Measurements from ENCODE around the gene CDH13.
"Not testable (repeated sequence)": the region's sequence is repeated elsewhere in the genome, so short reads cannot be mapped to it uniquely, and the experiment has no call there.

Gene CDH13

DNA sequence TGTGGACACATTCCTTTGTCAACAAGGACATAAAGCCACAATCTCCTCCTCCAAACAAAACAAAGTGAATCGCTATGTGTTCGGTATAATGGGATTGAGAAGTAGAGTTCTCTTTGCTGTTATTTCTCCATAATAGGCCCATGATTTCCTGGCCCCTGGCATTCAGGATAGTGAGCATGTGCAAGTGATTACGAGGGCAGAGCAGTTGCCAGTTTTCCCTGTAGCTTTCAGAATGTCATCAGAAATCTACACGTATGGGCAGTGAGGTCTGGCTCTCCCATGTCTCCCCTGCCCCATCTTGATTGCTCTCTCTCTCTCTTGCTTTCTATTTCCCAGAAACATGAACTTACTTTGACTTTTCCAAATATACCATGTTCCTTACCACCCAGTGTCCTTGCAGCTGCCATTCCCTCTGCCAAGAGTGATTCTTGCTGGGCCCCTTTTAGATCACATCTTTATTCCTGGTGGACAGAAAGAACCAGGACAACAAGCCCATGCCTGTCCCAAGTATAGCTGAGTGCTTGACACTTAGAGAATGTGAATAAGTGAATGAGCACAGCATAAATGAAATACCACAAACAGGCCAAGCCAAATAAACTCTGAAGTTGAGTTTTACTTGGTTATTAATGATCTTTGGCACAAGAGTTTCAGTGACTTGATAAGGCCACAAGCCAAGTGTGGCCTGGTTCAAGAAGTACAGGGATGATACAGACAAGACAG is 273.1 kb downstream of the CDH13 start:
- DNase-seq: no peak

DNA sequence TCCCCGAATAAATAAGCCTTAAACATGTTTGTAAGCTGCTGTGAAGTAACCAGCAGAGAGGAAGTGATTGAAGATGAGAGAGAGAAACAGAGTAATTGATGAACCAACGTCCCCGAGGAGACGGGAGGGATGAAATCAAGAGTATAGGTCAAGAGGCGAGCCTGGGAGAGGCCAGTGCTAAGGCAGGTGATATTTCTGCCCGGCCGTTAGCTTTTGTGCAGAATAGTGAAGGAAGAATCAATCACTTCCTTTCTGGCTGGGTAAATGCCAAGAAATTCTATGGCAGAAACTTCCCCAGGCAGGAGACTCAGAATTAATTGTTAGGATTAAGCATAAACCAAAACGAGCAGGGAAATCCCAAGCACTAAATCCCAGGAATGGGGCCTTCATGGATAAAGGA is 273.8 kb downstream of the CDH13 start:
- no peak for DNase-seq

DNA sequence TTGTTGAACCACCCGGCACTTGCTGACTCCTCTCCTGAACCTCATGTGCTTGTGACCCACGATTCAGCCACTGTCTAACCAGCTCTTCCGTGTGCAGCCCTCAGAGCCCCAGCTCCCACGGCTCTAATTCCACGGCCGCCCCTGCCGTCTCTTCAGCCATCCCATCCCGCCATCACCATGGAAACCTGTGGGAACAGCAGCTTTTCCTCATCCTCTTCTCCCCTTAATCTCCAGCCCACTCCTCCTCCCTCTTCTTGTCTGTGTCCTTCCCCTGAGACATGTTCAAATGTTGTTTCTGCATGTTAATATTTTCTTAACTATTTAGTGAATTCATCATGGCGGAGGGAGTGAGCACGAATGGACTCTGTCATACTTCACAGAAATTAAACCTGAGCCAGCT is 285.2 kb downstream of the CDH13 start:
- no peak for DNase-seq

DNA sequence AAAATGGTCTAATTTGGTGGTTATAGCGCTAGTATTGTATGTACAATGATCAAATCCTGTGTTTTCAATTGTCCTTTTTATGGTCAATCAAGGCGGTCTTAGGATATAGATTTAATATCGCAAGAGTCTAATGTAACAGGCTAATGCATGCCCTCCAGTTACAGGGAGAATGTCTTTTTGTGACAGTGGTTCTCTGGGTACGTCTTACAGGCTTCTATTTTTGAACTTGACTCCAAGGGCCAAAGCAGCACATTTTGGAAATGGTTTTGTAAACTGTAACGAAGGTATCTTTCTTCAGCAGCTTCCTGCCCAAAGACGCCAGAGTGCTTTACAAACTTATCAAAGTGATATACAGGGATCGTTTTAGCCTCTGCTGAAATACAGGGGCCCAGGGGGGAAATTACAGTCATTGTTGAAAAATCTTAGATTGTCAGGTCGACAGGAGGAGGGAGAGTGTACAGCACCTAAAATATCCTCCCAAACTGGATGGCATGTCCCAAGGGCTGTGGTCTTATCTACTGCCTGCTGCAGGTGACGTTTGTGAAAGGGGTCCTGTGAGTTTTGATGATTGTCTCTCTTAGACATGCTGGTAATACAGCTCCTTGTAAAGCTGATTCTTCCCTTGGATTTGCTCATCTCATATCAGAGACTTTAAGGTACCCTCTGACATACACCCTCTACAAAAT is 288.5 kb downstream of the CDH13 start:
- no peak for DNase-seq

DNA sequence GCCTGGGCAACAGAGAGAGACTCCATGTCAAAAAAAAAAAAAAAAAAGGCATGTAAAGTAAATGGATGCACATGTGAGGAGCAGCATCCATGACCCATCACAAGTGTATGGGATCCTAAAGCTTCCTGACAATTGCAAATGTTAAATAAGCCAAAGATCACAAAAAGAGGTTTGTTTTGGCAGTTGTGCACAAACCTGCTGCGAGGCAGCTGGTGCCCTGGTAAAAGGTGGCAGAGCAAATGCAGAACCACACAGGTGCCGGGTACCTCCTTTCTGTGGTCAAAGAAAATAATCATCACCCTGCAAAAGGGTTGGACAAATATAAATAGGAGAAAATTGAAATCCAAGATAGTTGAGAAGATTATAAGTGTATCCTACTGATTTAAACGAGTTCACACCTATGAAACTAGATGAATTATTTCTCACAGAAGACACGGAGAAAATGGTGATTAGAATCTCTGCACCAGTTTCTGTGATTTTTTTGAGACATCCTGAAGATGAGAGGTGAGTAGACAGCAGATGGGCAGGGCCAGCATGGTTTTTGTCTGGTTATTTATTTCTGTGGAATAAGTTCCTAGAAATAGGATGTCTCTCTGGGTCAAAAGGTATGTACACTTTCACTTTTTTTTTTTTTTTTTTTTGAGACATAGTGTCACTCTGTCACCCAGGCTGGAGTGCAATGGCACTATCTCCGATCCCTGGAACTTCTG is 291.3 kb downstream of the CDH13 start:
- DNase-seq: no peak

DNA sequence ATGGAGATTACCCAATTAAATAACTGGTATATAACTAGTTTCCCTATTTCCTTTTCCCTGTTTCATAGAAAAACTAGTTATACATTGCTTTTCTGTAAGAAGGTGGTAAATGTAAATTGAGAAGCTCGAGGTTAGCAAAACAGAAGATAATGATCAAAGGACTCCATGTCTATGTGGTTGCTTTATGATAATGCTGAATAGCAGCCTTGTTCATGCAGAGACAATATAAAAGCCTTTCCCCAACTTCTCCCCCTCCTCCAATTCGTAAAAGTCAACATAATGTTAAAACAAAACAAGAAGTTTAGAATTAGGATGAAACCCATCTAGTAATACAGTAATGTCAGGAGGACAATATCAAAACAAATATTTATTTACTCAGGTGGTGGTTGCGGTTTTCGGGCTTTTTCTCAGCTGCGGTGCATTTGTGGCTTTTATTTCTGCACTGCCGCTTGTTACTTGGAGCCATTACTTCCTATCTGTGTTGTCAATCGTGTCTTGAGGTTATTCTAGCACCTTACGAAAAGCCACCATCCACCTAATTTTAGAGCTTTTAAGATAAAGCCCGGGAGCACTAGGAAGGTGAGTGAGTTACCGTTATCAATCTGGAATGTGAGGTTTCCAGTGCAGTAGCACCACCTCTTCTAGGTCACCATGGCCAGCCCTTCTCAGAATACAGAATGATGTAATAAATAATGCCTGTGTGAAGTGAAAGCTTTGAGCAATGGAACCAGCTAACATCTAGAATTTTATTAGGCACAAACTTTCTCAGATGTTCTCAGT is 297.5 kb downstream of the CDH13 start:
- no peak for DNase-seq

DNA sequence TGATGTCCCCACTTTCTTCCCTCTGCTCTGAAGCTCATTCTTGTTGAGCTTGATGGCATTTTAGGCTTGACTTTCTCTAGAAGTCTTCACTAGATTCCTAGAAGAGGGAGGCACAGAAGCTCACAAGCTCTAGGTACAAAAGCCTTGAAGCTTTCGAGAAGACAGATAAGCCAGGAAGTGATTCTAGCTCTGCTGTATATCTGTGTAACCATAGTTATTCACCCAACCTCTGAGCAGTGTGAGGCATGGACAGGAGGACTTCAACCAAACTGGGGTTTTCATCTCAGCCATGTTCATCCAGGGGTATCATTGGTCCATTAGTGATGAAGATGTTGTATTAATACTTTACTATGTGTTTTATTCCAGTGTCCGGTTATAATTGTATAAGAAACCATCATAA is 299.7 kb downstream of the CDH13 start:
- DNase-seq: no peak

DNA sequence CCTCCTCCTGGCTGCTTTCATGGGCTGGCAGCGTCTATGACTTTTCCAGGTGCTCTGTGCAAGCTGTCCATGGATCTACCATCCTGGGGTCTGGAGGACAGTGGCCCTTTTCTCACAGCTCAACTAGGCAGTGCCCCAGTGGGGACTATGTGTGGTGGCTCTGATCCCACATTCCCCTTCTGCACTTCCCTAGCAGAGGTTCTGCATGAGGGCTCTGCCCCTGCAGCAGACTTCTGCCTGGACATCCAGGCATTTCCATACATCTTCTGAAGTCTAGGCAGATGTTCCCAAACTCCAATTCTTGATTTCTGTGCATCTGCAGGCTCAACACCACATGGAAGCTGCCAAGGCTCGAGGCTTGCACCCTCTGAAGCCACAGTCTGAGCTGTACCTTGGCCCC is 307.2 kb downstream of the CDH13 start:
- DNase-seq: not testable (repeated sequence)

DNA sequence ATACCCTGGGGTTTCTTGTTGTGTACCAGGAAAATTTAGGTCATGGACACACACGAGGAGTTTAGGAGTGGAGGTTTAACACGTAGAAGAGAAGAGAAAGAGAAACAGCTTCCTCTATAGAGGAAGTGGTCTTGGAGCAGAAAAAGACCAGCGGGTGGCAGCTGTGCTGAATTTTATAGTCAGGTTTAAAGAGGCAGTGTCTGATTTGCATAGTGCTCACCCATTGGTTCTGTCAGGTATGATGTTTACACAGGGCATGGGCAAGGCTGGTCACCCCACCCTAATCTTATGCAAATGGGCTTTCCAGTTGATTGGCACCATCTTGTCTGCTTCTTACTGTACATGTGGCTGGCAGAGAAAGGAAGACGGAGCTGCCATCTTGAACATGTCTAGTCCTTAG is 309.0 kb downstream of the CDH13 start:
- no peak for DNase-seq

DNA sequence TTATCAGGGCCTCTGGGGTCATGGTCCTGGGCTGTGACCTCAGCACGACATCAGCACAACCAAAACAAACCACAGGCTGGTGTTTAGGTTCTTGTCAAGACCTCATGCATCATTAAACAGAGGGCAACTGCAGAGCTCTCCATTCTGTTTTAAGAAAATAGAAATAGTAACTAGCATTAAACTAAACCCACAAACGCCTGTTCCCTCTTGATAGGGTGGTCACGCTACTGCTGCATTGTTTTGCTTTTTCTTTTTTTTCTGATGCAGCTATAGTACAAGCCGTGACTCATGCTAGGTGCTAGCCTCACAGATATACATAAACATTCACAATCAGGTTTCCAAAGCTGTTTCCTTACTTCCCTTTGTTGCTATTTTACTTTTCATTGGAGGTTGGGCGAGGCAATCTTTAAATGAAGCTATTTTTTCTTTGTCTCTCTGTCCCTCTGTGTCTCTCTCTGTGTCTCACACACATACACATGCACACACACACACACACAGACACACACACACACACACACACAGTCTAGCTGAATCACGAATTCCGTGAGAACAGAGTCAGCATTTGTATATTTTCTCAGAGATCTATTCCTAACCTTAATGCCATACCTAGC is 310.3 kb downstream of the CDH13 start:
- DNase-seq: no peak

DNA sequence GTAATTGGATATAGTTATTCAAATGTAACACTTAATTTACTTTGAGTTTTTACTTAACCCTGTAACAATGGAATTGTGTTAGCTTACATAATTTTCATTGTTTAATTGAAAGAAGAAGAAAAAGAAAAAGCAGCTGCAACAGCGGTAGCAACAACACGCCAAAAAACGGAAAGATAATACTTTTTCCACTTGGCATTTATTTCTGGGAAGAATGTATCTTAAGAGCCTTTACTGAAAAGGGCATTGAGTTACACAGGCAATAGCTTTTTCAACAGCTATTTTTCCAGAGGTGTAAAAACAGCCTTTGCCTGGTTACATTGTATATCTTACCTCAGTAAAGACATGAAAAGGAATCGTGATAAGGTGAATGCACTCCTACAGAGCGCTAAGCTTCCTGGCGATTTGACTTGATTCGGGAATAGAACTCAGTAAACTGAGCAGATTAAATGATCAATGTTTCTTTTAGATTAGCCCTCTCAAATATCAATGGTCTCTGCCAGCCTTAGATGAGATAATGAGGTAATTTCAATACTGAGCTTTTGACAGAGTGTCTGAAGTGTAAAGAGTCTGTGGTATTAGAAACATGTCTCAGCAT is 311.3 kb downstream of the CDH13 start:
- DNase-seq: no peak

DNA sequence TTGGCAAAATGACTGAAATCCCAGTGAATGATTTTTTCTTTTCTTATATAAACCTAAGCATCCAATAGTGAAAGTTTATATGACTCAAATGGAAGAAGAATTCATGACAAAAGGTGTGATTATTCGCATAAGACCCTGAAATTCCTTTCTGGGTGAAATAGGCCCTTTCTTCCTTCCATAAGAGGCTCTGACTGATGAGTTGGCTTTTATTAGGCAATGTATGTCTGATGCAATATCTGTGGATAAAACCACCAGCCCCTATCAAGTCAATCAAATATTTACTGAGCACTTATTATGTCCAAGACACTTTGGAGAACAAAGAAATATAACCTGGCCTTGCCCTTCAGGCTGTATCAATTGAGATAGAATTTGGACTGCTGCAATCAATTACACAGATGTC is 316.6 kb downstream of the CDH13 start:
- no peak for DNase-seq

DNA sequence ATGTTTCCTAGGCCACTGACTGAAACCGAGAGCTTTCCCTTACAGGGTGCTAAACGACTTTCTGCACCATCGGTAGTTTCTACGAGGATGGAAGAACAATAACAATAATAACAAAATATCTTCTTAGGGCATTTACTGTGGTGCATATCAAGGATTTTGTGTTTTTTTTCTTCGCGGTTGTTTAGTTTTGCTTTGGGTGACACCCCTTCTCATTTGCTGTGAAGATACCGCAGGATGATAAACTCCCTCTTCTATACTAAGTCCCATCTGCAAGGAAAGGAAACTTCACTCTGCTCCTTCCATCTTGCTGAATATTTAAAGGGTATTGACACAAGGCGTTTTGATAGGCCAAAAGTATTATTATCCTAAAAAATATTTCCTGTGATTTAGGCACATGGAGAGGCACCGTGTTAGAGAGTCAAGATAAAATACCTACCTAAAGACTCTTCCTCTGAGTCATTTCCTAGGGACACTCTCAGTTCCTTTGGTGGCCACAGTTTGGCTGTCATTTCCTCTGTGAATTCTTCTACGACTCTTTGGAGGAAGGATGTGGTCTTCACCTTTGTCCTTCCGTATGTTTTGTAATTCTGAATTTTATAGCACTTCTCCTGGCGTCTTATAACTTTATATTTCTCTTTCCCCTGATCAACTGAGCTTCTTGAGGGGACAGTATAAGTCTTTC is 318.8 kb downstream of the CDH13 start:
- DNase-seq: no peak

DNA sequence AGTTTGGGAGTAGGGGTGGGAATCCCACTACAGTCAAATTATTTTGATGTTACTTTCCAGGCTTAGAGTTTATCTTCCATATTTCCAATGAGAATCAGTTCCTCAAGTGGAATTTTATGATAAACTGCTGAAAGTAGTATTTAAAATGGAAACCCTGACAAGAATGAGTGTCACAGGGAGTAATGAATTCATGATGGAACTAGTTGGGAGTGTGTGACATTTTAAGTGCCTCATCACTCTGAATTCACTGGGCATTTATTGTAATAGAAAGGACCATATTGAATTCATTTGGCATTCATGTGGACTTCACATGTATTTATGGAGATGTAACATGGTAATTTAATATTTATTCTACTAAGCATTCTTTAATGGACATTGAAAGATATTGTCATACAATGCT is 320.9 kb downstream of the CDH13 start:
- no peak for DNase-seq

DNA sequence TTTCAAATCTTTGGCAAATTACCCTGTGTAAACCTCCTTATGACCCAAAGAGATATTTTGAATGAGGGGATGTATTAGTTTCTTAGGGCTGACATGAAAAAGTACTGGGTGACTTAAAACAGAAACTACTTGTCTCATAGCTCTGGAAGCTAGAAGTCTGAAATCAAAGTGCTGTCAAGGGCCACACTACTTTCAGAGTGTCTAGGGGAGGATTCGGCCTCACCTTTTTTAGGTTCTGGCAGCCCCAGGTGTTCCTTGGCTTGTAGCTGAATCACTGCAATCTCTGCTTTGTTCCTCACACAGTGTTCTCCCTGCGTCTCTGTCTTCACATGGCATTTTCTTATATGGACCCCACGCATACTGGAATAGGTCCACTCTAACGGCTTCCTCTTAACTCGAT is 322.2 kb downstream of the CDH13 start:
- no peak for DNase-seq

DNA sequence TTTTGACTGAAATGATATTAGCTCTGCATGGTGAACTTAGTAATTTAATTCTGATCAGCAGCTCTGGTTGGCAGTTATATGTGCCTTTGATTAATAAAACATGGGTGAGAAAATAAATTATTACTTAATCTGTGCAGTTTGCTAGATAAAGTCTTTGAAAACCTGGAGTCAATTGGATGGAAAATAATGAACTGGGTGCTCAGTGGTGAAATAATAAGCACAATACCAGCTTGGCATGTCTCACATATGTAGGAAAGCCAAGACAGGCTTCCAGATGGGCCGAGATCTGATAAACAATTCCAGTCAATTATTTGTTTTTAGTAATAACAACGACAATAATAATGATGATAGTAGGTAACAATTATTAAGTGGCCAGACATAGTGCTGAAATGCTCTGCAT is 326.7 kb downstream of the CDH13 start:
- DNase-seq: no peak

DNA sequence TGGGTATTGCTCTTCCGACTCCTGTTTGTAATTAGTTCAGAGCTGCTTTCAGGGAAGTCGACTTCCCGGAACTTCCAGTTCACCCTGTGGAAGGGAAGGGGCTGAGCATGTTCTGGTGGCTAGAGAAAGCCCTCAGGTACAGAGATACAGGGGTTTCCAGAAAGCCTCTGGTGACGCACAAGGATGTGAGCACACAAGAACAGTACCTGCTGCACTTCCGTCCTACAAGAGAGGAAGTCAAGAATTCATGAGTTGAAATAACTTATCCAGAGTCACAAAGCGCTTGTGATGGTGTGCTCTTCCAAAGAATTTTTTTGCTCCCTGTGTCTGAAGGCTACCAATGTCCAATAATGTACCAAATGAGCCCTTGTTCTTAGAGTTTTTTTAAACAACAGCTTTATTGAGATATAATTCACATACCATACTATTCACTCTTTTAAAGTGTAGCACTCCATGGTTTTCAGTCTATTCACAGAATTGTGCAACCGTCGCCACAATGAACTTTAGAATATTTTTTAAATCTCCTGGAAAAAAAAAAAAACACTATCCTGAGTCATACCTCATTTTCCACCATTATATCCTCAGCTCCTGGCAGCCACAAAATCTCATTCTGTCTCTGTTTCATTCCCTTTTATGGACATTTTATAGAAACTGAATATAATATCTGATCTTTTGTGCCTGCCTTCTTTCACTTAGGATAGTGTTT is 327.6 kb downstream of the CDH13 start:
- no peak for DNase-seq

DNA sequence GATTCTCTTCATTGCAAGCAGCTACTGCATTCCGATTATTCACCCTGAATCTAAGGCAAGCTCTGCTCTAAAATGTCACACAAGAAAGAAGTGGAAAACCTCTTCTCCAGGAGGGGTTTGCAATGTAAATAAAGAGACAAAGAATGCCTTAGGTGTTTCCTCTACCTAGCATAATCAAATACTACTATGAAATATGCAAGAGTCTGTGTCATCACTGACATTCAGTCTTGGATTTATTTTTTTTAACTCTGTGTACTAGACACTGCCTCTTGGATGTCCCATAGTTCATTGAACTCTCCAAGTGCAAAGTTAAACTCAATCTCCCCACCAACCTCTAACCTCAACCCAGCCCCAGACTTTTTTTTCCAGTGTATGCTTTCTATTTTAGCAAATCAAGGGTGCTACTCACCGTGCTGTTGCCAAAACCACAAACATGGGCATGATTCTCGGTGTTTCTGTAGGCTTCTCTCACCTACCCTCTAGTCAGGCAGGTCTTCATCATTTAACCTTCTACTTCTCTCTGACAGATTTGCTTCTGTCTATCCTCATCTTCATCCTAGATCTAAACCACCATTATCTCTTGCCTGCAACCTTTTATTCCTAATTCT is 329.1 kb downstream of the CDH13 start:
- DNase-seq: no peak

DNA sequence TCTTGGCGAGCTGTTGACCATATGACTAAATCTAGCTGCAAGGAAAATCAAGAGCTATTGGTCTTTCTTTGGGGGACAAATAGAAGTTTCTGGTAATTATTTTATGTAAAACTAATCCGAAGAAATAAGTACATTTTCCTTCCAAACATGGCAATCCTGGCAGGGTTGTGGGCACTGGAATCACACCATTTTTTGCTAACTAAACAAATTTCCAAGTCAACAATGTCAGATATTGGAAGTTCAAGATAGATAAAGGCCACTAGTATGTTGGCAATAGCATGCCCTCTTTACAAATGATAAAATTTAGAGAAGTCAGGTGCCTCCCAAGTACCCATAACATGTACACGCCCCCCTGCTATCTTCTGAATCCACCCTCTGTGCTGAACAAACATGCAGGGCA is 330.4 kb downstream of the CDH13 start:
- DNase-seq: no peak

DNA sequence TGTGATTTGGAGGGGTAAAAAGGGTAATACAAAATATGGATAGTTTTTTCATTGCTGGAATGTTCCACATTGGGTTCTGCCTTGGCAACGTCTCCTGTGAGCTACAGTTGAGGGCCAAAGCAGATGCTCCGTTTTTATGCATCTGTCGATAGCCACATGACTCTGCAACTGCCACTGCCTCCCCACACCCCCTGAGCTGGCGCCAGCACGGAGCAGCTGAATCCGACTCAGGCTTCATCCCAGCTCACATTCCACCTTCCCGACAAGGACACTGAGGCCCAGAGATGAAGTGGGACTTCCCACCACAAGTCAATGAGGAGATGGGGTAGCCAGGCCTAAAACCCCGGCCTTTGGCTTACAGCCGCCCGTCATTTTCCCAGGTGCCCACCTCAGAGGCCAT is 334.1 kb downstream of the CDH13 start:
- no peak for DNase-seq

DNA sequence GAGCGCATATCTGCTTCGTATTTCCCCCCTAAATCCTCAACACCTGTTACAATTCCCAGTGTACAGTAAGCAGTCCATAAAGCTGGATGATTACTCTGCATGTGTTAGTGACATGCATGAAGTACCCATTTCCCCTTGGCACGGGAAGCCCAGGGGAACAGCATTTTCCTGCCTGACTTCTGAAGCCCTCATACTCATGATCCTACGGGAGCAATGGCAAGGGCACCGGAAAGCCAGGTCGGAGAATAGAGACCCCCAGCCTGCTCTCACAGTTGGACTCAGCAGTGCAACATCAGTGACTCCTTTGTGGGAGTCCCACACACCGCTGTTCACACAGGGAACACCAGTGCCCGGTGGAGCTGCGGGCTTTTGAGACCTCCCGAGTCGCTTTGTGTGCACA is 336.9 kb downstream of the CDH13 start:
- no peak for DNase-seq

Measured in NCI-H1105 treated with DMSO at 0.1 percent for 48 hours (cell line).